Type B pancreatic cell (in vitro differentiated cells): ENCODE data around the gene LGI1. TPM values are rescaled to one million over a fixed set of nuclear protein-coding genes. Genes with fewer than 3 reads are reported as not detected.

Experiments
- DNase-seq: peaks from one replicate; pipeline ENCODE4 v3.0.0; 2021; ENCODE audit warnings: mixed read lengths; ENCODE audit not compliant: unreplicated experiment; ENCODE audit errors: extremely low spot score
- H3K27ac Mint-ChIP-seq: 2 replicates; pipeline ENCODE4 v1.8.0; 2021; ENCODE audit warnings: mild to moderate bottlenecking, mixed read lengths
- H3K27me3 Mint-ChIP-seq: 2 replicates; pipeline ENCODE4 v1.8.0; 2021; ENCODE audit warnings: mixed read lengths
- H3K36me3 Mint-ChIP-seq: 2 replicates; pipeline ENCODE4 v1.8.0; 2021; ENCODE audit warnings: mixed read lengths
- H3K4me1 Mint-ChIP-seq: one replicate; pipeline ENCODE4 v1.8.0; 2021; ENCODE audit warnings: mixed read lengths; ENCODE audit not compliant: unreplicated experiment
- H3K4me3 Mint-ChIP-seq: 2 replicates; pipeline ENCODE4 v1.8.0; 2021; ENCODE audit warnings: mild to moderate bottlenecking, mixed read lengths
- H3K9me3 Mint-ChIP-seq: 2 replicates; pipeline ENCODE4 v1.8.0; 2021; ENCODE audit warnings: mixed read lengths
- total RNA-seq: library from RNA; stranded (reverse); gene quantifications from 2 replicates; pipeline ENCODE4 v1.2.1, GENCODE V29; 2021; ENCODE audit warnings: low replicate concordance
- TF ChIP-seq, protein P1 (sequence below): fragments of 200-600 bp; sonication (generic); conservative IDR thresholded peaks from 2 replicates; pipeline ENCODE4 v1.5.0; 2021; ENCODE audit warnings: antibody characterized with exemption, mild to moderate bottlenecking

The LGI1 gene
- total RNA-seq, 1 donor from 2014 or later, result 0.85 TPM

DNA sequence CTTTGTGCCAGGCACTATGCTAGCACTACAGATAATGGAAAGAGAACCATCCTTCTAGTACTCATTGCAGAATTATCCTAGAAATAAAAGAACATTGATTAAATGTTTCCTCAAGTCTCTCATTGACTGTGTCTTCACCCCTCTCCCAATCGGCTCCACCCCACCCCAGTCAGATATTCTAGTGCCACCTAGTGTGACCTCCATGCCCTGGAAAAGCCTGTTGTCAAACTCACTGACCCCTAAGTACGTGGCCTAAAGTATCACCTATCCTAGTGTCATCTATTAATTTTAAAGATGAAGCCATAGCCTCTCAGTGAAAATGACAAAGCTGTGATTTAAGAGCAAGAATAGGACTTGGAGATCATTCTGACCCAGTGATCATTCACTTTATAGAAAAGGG, 26.3 kb downstream of the LGI1 start:
- H3K27ac Mint-ChIP-seq, result no peak overlapping the region
- peaks cover 1% of the 10 kb centered on the region for H3K27me3 Mint-ChIP-seq
- H3K4me3 Mint-ChIP-seq, result no peak overlapping the region
- H3K9me3 Mint-ChIP-seq, result no peaks in the 10 kb centered on the region
- DNase-seq, result no peak
- H3K36me3 Mint-ChIP-seq, result no peaks in the 10 kb centered on the region
- TF ChIP-seq, protein P1, sequence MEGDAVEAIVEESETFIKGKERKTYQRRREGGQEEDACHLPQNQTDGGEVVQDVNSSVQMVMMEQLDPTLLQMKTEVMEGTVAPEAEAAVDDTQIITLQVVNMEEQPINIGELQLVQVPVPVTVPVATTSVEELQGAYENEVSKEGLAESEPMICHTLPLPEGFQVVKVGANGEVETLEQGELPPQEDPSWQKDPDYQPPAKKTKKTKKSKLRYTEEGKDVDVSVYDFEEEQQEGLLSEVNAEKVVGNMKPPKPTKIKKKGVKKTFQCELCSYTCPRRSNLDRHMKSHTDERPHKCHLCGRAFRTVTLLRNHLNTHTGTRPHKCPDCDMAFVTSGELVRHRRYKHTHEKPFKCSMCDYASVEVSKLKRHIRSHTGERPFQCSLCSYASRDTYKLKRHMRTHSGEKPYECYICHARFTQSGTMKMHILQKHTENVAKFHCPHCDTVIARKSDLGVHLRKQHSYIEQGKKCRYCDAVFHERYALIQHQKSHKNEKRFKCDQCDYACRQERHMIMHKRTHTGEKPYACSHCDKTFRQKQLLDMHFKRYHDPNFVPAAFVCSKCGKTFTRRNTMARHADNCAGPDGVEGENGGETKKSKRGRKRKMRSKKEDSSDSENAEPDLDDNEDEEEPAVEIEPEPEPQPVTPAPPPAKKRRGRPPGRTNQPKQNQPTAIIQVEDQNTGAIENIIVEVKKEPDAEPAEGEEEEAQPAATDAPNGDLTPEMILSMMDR, result no peak
- no peaks in the 10 kb centered on the region for H3K4me1 Mint-ChIP-seq

DNA sequence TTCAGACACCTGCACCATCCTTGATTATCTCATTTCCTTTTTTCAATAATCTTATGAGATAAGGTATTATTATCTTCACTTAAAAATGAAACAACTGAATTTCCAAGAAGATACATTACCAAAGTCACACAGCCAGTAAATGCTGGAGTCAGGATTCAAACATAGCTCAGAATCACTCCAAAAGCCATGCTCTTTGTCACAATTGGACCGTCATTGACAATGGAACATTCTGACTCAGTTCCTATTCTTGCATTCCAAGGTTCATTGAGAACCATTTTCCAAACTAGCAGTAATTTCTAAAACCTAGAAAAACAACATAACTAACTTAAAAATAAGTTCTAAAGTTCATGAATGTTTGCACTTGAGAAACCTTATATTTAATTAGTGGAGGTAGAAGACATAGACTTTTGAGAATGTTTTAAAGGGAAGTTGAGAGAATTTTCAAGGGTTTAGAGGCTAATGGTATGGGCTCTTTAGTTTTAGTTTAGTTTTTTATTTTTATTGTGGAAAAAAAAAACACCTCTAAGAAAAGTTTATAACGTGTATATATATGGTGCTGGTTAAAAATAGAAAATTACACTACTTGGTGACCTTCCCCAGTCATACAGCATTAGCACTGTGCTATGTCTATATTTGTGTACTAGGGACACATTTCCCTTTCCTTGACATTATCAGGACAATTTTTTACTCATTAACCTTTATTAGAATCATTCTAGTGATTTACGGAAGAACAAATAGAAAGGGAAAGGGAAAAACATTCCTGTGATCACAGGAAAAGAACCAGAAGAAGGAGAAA, 30.9 kb downstream of the LGI1 start:
- no peak for DNase-seq
- TF ChIP-seq, protein P1, result no peak
- H3K27me3 Mint-ChIP-seq, result no peaks in the 10 kb centered on the region
- no peak overlapping the region for H3K4me3 Mint-ChIP-seq
- H3K4me1 Mint-ChIP-seq, result peaks cover 9% of the 10 kb centered on the region
- no peak overlapping the region for H3K27ac Mint-ChIP-seq
- H3K36me3 Mint-ChIP-seq, result no peaks in the 10 kb centered on the region
- no peaks in the 10 kb centered on the region for H3K9me3 Mint-ChIP-seq

DNA sequence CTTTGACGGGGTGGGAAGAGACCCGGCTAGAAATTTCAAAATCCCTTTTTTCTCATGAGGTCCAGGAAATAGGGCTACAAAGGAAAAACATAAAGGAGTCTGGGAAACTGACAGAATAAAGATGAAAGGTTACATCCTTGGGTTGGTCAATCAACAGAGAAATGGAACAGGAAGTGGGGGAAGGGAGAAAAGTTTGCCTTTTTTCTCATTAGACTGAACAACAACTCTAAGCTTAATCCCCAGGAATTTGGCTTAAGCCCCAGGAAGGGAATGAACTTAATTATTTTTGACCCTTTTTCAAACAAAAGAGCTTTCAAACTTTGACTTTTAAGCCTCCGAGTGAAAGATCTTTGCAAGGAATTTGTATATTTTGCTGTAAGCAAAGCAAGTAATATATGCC, 32.7 kb downstream of the LGI1 start:
- TF ChIP-seq, protein P1, result no peak
- Mint-ChIP-seq H3K4me1 (peaks cover 9% of the 10 kb centered on the region), H3K9me3 (no peaks in the 10 kb centered on the region), H3K27ac (no peak overlapping the region), H3K27me3 (no peaks in the 10 kb centered on the region), H3K4me3 (no peak overlapping the region), H3K36me3 (no peaks in the 10 kb centered on the region)
- no peak for DNase-seq

DNA sequence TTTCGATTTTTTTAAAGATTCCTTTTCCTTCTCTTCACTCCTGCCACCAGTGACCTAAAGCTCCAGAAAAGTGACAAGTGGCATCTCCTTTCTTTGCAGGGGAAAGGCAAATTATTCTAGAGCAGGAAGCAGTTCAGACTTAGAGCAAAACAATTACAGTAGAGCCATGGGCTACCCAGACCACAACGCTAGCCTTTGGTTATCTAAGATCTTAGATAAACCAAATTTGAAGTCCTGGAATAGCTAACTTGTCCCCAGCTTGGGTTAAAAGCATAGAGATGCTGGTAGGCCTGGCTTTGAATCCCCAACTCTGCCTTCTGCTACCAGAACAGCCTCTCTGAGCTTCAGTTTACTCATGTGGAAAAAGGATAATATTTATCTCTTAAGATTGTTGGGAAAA, 38.4 kb downstream of the LGI1 start:
- Mint-ChIP-seq H3K4me1 (no peaks in the 10 kb centered on the region), H3K27ac (no peak overlapping the region), H3K9me3 (no peaks in the 10 kb centered on the region), H3K27me3 (no peaks in the 10 kb centered on the region), H3K4me3 (no peak overlapping the region), H3K36me3 (no peaks in the 10 kb centered on the region)
- DNase-seq, result no peak
- TF ChIP-seq, protein P1, result no peak

DNA sequence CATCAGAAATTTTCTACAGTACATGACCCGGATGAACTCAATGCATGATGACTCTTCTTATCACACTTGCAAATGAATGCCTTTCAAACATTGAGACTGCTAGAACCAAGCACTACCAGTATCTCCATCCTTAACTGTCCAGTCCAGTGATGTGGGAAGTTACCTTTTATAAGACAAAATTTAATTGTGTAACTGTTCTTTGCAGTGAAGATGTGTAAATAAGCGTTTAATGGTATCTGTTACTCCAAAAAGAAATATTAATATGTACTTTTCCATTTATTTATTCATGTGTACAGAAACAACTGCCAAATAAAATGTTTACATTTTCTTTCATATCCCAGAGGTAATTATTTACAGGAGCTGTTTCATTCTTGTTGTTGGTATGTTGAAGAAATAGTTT, 40.1 kb downstream of the LGI1 start:
- Mint-ChIP-seq H3K4me3 (no peak overlapping the region), H3K4me1 (no peaks in the 10 kb centered on the region), H3K36me3 (no peaks in the 10 kb centered on the region), H3K27ac (no peak overlapping the region), H3K27me3 (peaks cover 11% of the 10 kb centered on the region), H3K9me3 (no peaks in the 10 kb centered on the region)
- TF ChIP-seq, protein P1, result no peak
- DNase-seq, result no peak
